ENCODE results near the gene PAPSS2. TPM values are rescaled to one million over a fixed set of nuclear protein-coding genes. Genes with fewer than 3 reads are reported as not detected.

PAPSS2 gene
- total RNA-seq, 1 experiment from 2014 or later = 209 TPM

DNA sequence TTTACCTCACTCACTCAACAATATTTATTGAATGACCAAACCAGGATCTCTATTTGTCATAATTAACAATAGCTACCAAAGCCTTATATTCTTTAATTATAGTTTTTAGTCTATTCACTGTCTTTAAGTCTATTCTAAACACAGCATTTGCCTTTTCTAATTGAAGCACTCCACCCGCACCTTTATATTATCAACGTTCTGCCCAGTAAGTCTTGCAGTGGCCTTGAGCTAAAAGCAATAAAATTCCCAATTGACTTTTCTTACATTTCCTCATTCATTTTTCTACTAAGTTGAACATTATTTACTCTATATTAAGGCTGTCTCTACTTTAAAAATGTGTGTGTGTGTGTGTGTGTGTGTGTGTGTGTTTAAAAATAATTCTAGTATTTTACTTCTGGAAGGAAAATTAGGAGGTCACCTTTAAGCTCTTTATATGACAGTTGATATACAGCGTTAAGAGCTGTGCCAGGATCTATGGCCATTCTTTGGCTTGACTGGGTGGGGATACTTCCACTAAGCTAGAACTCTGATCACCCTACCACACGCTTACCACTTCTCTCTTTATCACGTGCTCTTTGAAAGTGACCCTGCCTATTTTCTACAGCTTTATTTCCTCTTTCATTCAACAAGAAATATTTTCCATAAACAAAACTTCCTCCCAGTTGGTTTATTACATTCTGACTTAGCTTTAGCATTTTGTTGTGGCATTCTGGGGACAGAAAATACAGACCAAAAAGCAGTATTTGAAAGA, 8.8 kb downstream of the PAPSS2 start:
- DNase-seq (ENCODE audit: extremely low read depth, low read depth) = no peak

DNA sequence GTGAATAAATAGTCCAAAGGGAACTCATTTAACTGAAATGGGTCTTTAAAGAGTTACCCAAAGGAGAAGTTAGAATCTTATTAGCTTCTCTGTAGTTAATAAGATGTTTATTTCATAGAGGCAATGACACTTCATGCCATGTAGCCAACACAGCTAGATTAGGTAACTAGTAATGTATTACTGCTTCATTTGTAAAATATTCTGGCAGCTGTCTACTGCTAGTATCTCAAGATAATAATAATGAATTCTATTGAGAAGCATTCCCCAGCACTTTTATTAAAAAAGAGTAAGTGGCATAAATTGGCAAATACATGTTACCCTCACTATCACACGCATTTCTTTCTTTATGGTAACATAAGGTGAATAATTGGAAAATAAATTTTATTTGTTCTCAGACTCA, 10.1 kb downstream of the PAPSS2 start:
- no peak for DNase-seq (ENCODE audit: extremely low read depth, low read depth)

DNA sequence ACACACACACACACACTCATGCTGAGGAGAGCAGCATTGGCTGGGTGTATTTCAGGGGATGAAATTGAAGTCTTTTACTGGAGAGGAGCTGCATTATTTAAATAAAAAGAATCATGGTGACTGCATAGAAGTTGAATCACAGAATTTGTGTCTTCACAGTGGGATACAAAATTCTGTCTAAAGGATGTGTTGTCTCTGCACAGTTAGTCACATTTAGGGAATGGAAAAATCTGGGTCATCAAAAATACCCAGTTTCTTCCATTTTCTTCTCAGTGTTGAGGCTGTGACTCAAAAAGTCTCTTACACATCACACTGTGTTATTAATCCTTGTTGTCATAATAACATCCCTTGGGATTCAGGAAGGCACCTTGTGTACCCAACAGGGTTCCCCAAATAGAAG, 10.9 kb downstream of the PAPSS2 start:
- no peak for DNase-seq (ENCODE audit: extremely low read depth, low read depth)

DNA sequence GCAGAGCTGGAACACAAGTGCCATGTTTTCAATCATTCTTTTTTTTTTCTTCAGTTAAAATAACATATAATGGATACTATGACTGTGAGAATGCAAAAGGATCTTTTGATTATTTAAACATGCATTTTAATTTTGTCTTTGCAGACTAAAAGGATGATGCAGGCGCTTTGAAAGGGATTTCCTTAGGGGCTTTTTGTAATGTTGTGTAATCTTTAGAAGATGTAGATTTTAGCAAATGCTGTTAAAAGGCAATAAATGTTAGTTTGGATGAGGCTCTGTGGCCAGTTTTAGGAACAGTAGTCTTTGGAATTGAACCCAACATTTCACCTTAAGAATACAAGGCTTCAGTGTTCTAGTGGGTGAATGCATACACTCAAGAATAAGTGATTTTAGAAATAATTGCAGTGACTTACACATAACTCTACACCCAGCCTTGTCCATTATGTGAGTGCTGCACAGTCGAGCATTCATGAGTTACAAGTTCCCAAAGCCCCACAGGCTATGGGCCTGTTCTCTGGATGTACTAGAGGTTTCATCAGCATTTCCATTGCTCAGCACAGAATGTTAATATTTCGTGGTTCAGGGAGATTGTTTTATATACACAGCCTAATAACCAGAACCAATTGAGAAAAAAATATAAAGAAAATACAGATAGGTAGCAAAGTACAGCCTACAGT, 11.6 kb downstream of the PAPSS2 start:
- no peak for DNase-seq (ENCODE audit: extremely low read depth, low read depth)

DNA sequence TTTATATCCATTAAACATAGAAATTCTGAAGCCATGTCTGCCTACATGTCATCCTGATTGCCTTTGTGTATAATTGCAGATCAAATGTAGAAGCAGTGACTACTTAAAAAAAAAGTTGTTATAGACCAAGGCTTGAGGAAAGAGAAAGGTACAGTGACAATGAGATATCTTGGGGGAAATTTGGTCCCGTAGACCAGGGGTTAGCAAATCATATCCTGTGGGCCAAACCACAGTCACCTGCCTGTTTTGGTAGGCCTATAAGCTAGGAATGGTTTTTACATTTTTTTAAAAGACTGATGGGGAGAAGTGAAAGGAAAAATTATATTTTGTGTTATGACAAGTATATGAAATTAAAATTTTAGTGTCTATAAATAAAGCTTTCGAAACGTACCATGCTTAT, 12.9 kb downstream of the PAPSS2 start:
- DNase-seq (ENCODE audit: extremely low read depth, low read depth) = no peak

DNA sequence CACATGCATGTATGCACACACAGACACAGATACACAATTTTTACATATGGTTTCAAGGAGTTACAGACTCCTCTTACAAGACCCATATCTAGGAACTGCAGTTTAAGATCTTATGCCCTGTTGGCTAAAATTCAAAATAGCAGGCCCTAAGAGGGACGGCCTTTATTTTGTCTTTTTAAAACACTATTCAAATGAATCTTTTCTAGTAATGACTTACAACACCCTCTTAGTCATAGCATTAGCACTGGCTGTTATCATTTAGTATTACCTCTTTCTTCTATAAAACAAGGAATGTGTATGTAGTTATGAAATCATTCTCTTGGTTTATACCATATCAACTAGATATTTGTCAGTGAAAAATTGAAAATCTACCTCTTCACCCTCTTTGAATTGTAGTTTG, 15.3 kb downstream of the PAPSS2 start:
- no peak for DNase-seq (ENCODE audit: extremely low read depth, low read depth)

DNA sequence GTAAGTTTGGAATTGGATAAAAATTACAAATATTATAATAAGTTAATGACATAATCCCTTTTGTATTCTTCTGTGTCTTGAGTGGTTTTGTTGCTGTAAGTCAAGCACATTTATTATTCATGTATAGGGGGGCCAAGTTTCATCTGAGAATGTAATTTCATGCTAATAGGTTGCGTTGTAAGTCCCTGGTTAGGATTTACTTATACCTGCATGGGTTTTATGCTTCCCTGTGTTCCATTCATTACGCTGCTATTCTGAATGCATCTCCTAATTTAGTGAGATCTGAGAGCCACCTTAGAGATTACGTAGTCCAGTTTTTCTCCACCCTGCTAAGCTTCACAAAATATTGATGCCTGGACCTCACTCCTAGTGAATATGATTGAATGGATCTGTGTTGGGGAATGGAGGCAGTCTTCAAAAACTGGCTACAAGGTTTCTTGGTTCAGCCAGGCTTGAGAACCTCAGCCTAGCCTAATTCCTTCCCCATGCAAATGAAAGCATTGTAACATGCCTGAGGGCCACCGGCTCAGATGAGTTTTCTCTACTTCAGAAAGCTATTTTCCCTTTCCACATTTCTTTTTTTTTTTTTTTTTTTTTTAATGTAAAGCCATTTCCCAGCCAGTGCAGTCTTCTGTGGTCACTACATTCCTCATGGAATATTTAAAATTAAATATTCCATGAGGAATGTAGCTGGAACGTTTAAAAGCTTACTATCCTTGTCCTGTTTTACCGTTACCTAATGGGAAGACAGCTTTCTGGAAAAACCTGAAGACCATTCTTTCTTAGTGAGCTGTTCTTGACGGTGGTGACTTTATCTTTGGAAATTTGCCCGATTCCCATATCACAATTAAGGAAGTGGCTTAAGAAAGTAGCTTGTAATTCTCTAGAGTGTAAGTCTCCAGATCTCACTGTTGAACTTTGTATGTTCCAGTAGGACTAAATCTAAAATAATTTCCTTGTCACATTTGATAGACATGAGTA, 16.0 kb downstream of the PAPSS2 start:
- peak; percentile 83 for DNase-seq (ENCODE audit: extremely low read depth, low read depth)

DNA sequence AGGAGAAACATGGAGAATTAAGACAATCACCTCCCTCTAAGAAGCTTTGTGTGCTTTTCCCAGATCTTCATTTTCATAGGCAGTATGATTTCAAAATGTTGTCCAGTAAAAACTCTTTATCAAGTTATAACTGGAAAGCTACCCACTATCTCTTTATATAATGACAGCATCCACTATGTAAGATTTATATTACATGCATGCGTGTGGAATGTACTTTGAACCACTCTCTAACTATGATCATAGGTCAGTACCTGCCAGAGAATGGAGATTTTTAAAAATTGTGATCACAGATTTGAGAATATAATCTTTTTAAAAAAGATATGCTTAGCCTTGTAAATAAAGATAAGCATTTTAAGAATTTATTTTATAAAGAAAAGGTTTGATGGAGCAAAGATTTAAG, 17.9 kb downstream of the PAPSS2 start:
- DNase-seq (ENCODE audit: extremely low read depth, low read depth) = no peak

DNA sequence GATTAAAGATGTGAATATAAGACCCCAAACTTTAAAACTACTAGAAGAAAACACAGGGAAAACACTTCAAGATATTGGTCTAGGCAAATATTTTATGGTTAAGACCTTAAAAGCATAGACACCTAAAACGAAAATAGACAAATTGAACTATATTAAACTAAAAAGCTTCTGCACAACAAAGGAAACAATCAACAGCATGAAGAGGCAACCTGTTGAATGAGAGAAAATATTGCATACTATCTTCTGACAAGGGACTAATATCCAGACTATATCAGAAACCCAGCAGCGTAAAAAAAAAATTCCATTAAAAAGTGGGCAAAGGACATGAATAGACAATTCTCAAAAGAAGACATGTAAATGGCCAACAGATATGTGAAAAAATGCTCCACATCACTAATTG, 18.6 kb downstream of the PAPSS2 start:
- DNase-seq (ENCODE audit: extremely low read depth, low read depth) = no peak

DNA sequence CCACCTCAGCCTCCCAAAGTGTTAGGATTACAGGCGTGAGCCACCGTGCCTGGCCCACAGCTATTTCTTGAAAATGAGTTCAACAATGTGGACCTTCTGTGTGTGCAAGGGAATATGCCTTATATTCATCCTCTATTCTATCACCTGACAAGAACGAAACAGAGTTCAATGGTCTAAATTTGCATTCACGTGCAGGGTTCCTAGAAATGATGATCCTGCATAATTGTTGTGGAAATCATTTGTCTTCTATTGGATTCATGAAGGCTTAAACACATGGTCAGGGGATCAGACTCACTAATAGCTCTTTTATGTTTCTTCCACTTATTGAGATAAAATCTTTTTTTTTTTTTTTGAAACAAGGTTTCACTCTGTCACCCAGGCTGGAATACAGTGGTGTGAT, 23.7 kb downstream of the PAPSS2 start:
- no peak for DNase-seq (ENCODE audit: extremely low read depth, low read depth)

DNA sequence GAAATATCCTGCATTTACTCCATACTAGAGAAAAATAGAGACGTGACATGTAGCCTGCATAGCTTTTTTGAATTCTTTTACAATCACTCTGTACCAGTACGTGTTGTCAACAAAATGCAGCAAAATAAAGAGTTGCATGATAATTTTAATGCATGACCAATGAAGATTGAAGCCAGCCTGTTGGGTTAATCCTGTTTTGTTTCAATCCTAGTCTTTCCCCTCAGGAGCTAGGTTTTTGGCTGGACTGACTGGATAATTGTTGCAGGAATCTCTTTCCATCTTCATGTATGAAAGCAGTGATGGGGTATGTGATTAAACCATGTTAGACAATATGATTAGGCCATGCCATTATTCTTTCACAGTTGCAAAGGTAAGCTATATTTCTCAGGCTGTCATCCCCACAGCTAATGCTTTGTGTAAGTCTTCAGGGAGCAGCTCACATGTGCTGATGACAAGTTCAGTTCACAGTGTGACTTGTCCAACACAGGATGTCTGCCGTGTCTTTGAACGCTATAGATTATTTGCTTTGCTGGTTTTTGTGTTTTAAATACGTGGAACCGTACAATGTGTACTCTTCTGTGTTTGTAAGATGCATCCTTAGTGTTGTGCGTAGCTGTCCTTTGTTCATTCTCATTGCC, 24.4 kb downstream of the PAPSS2 start:
- no peak for DNase-seq (ENCODE audit: extremely low read depth, low read depth)

DNA sequence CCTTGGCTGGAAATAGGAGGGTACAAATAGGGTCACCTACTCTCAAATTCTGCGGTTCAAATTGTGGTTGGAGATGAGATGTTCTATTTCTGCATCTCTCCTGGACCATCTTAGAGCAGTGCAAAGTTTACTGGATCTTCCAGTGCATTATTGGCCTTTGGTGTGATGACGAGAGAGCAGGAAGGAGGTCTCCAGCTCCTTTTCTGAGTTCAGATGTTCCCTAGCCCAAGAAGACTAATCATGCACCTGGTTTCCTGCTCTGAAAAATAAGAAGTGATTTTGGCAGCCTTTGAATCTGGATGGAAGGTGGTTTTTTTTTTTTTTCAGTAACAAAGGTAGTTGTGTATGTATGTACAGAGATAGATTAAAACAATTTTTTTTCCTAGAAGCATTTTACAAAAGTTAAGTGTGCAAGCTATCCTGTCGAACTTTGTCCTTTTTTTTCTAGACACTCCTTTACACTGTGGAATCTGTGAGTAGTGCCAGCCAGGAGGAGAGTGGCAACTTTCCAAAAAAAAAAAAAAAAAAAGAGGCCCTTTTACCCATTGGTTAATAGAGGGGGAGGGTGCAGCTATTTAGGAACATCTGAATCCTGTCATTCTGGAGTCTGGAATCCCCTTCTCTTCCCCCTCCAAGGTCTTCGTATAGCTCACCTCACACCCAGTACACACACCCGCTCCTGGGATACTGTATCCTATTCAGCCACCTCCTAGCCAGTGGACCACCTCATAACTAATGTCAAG, 26.3 kb downstream of the PAPSS2 start:
- DNase-seq (ENCODE audit: extremely low read depth, low read depth) = no peak

DNA sequence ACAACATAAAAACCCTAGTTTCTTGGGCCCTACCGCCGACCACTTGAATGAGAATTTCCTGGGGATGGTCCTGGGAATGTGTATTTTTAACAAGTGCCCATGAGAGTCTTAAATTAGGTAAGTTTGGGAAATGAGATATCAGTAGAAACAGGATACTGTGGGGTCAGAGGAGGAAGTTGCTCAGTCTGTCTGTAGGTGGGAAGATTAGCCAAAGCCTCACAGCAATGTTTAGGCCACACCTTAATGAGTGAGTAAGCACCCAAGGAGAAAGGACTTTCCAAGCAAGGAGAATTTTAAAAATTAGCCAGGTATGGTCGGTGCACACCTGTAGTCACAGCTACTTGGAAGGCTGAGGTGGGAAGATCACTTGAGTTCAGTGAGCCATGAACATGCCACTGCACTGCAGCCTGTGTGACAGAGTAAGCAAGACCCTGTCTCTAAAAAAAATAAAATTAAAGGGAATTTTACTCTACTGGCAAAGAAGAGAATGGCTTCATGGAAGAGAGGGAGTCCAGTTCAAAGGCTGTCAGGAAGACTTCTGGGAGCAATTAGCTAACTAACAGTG, 31.9 kb downstream of the PAPSS2 start:
- DNase-seq (ENCODE audit: extremely low read depth, low read depth) = no peak

DNA sequence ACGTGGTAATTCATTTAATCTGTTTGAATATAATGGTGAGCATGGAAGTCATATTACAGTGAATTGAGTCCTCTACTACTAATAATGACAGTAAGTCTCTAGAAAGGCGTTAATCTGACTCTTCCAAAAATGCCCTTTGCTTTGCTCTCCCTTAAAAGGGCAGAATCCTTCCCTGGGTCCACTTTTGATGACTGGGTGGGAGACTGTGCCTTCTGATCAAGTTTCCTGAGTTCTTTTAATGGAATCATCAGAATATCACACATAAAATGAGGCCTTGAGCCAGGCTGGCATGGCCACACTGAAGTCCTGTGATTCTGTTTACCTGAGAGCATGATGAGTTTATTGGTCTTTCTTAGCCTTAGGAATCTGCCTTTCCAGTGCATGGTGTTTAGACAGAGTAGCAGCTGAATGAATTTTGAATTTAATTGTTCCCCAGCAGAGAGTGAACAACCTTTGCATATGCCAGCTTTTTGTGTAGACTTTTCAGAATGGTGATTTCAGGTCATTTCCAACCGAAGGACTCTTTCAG, 33.3 kb downstream of the PAPSS2 start:
- DNase-seq (ENCODE audit: extremely low read depth, low read depth) = no peak

DNA sequence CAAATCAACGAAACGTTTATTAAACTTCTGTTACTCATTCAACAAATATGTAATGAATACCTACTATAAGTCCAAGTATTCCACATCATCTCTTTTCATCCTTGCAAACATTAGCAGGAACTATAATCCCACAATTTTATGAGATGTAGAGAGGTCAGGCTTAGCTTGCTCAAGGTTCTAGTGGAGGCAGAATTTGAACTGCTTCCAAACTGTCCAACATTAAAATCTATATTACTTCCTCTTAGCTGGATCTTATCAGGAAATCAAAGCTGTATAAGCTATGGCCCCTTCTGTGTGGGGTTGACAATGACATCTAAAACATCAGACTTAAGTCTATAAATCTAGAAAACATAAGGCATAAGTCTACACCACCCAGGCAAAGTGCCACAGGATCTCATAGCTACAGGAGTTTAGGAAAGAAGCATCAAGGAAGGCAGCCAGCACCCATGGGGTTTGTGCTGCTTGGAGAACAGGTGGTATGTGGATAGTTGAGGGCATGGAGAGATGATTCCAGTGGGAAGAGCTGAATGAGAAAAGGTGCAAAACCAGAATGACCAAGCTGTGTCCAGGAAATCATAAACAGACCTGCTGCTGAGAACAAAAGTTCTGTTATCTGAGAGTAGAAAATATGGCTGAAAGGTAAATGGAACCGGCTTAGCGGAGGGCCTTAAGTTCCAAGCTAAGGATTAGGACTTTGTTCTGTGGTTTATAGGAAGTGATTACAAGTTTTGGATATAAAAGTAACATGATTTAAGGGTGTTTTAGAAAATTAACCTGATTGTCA, 34.5 kb downstream of the PAPSS2 start:
- no peak for DNase-seq (ENCODE audit: extremely low read depth, low read depth)

DNA sequence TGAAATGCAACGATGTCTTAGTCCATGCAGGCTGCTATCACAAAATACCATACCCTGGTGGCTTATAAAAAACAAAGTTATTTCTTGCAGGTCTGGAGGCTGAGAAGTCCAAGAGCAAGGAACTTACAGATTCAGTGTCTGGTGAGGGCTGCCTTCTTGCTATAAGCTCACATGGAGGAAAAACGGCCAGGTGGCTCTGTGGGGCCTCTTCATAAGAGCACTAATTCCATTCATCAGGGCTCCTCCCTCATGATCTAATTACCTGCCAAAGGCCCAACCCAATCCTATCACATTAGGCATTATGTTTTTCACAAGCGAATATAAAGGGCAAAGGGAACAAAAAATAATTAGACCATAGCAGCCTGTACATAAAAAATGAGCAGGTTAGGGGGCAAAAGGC, 35.4 kb downstream of the PAPSS2 start:
- no peak for DNase-seq (ENCODE audit: extremely low read depth, low read depth)

DNA sequence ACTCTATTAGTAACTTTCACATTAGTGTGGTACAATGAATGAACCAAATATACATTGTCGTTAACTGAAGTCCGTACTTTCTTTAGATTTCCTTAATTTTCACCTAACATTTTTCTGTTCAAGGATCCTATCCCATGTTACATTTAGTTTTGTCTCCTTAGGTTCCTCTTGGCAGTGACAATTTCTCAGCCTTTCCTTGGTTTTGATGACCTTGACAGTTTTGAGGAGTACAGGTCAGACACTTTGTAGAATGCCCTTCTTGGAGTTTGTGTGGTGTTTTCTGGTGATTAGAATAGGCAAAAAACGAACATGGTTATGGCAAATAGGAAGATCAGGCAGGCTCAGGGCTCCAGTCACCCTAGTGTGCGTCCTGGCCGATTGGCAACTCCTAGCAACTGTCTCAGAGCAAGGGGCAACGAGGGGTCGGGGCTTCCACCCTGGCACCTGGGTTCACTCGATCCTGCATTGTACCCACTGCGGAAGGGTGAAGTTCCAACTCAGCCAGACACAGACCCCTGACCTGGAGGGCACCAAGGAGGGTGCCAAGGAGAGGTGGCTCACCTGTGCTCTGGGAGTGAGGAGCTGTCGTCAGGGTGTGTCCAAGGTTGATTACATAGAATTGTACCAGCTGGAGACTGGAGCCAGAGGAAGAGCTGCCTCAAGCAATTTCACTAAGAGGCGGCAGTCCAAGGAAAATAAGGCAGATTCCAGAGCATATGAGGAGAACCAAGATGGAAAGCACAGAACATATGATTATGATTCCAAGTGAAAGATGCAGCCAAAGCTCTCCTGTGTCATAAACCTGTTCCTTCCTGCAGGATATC, 37.5 kb downstream of the PAPSS2 start:
- no peak for DNase-seq (ENCODE audit: extremely low read depth, low read depth)

Measured in NCI-H460 (cell line).